Measurements from ENCODE around the gene TAAR5.
"Not testable (repeated sequence)": the region's sequence is repeated elsewhere in the genome, so short reads cannot be mapped to it uniquely, and the experiment has no call there.

Gene TAAR5

DNA sequence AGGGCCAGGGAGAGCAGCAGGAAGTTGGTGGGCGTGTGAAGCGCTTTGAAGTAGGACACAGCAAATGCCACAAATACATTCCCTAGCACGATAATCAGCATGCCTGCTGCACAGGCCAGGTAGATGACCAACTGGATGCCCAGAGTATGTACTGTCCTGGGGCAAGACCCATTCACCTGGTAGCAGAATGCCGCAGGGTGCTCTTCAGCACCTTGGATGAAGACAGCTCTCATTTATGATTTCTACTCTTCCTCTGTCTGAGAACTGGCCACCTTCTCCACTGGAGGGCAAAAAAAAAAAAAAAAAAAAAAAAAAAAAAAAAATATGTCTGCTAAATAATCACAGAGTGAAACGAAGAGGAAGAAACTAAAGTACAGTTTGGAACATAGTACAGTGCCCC lies at the start of gene TAAR5:
Gene TAAR5, minus strand, starts transcription at position 288 of the 400 bp plus-strand sequence. Its CDS starts 55 bp downstream, at position 233.
- DNase-seq (ENCODE audit: low read depth, low spot score), result no peak

DNA sequence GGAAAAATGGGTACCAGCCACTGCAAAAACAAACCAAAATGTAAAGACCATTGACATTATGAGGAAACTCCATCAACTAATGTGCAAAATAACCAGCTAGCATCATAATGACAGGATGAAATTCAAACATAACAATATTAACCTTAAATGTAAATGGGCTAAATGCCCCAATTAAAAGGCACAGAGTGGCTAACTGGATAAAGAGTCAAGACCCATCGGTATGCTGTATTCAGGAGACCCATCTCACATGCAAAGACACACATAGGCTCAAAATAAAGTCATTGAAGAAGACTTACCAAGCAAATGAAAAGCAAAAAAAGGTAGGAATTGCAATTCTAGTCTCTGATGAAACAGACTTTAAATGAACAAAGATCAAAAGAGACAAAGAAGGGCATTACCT lies 47.6 kb upstream of the TAAR5 start:
- not testable (repeated sequence) for DNase-seq (ENCODE audit: low read depth, low spot score)

GRCh38 chr6:132635906-132636305 lies 46.4 kb upstream of the TAAR5 start:
- DNase-seq (ENCODE audit: low read depth, low spot score), result not testable (repeated sequence)

DNA sequence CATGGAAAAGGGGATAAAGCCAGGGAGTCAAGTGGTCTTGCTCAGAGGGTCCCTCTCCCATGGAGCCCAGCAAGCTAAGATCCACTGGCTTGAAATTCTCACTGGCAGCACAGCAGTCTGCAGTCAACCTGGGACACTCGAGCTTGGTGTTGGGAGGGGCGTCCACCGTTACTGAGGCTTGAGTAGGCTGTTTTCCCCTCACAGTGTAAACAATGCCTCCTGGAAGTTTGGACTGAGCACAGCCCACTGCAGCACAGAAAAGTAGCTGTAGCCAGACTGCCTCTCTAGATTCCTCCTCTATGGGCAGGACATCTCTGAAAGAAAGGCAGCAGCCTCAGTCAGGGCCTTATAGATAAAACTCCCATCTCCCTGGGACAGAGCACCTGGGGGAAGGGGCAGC lies 45.7 kb upstream of the TAAR5 start:
- DNase-seq (ENCODE audit: low read depth, low spot score), result not testable (repeated sequence)

DNA sequence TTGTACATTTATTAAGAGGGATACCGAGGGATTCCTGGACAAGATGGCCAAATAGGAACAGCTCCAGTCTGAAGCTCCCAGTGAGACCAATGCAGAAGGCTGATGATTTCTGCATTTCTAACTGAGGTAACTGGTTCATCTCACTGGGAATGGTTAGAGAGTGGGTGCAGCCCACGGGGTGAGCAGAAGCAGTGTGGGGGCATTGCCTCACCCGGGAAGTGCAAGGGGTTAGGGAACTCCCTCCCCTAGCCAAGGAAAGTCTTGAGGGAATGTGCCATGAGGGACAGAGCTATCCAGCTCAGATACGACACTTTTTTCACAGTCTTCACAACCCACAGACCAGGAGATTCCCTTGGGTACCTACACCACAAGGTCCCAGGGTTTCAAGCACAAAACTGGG lies 45.3 kb upstream of the TAAR5 start:
- no peak for DNase-seq (ENCODE audit: low read depth, low spot score)

- no peak for DNase-seq (ENCODE audit: low read depth, low spot score)
These were observed 43.8 kb upstream of the TAAR5 start for GRCh38 chr6:132633362-132633761.

- DNase-seq (ENCODE audit: low read depth, low spot score), result no peak
These were observed 34.6 kb upstream of the TAAR5 start, which contains the start of gene TAAR2 for GRCh38 chr6:132624175-132624574. Gene TAAR2, minus strand, starts transcription at chr6:132624275. Its CDS starts 0 bp downstream, at chr6:132624275.

- DNase-seq (ENCODE audit: low read depth, low spot score), result no peak
These were observed 33.7 kb upstream of the TAAR5 start for GRCh38 chr6:132623106-132623845.

DNA sequence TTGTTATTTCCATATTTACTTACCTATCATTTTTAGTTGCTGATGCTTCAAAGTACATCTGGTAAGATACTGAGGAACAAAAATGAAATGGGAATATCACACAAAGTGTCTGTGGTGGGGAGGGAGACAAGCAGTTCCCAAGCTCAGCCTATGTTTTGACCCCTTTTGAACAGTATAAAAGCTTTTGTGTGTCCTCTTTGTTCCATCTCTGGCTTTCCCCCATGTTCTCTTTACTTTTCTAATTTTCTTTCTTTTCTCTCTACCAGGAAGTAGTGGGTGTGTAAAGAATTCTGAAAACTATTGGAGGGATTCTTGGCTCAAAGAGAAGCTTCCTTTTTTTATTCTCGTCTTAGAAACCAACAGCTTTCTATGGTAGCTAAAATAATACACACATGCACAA lies 27.1 kb upstream of the TAAR5 start:
- DNase-seq (ENCODE audit: low read depth, low spot score), result no peak

GRCh38 chr6:132614554-132614953 lies 25.0 kb upstream of the TAAR5 start:
- no peak for DNase-seq (ENCODE audit: low read depth, low spot score)

DNA sequence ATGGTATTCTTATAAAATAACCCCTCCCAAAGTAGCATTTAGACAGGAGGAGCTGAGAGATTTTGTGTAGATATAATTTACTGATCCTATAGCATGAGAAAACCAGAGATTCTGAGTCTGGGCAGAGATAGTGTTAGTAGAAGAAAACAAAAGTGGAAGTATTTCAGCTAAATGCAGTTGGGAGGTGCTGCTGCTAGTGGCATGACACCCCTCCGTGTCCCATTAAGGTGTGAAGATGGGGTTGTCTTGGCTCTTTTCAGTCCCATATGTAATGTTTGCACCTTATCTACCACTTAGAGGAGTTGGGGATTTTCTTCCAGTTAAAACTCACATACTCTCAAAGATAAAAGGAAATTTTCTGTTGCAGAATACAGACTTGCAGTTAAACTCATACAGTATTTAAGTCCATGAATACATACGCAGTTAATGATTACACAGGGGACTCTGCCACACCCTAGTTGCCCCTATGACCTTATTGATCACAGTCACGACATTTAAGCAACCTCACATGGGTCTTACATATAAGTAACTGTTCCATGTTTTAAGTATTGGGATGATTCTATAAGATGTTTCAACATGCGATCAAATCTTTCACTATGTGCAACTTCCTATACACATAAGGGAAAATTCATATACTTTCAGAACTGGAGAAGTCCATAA lies 23.0 kb upstream of the TAAR5 start:
- no peak for DNase-seq (ENCODE audit: low read depth, low spot score)

DNA sequence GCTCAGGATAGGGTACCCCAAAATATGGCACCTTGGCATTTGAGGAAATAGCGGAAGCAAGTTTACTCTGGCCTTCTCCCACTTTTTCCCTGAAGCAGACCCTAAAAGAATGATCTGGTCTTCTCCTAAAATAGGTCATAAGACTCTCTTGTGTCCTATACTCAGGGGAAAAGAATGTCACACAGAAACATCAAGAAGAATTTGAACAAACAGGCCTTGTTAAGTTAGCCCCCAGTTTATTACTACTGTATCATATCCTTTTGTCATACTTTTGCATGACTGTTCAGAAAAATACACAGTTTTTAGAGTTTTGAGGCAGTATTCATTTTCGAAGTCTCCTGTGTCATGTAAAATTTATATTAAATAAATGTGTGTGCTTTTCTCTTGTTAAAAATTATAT lies 22.1 kb upstream of the TAAR5 start:
- no peak for DNase-seq (ENCODE audit: low read depth, low spot score)

- no peak for DNase-seq (ENCODE audit: low read depth, low spot score)
These were observed 18.1 kb upstream of the TAAR5 start for GRCh38 chr6:132607544-132608233.

GRCh38 chr6:132604635-132605152 lies 15.2 kb upstream of the TAAR5 start:
- DNase-seq (ENCODE audit: low read depth, low spot score), result no peak

DNA sequence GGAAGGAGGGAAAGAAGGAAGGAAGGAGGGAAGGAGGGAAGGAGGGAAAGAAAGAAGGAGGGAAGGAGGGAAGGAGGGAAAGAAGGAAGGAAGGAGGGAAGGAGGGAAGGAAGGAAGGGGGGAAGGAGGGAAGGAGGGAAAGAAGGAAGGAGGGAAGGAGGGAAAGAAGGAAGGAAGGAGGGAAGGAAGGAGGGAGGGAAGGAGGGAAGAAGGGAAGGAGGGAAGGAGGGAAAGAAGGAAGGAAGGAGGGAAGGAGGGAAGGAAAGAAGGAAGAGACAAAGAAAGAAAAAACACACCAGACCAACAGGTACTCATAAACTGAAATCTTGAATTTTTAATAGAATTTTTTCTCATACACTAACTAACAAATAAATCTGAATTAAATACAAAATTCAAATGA lies 11.4 kb upstream of the TAAR5 start:
- DNase-seq (ENCODE audit: low read depth, low spot score), result not testable (repeated sequence)

GRCh38 chr6:132598473-132598872 lies 8.9 kb upstream of the TAAR5 start:
- DNase-seq (ENCODE audit: low read depth, low spot score), result no peak

- DNase-seq (ENCODE audit: low read depth, low spot score), result no peak
These were observed 6.7 kb upstream of the TAAR5 start for GRCh38 chr6:132596201-132596600.

DNA sequence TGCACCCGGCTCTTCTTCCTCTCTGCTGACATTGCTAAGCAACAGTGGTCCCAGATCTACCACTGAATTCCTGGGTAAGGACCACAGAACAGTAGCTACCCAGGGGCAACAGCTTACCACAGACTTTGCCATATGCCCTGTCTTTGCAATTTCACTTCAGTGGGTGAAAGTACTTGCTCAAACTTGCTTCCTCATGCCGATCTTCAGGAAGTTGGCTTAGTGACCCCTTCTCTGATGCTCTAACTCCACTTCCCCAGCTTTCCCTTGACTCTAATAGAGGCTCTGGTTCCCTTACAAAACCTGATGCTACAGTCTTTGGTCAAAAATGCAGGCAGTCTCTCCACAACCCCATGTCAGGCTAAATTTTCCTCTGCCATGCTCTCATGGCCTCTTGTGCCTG lies 3.3 kb upstream of the TAAR5 start:
- DNase-seq (ENCODE audit: low read depth, low spot score), result no peak

DNA sequence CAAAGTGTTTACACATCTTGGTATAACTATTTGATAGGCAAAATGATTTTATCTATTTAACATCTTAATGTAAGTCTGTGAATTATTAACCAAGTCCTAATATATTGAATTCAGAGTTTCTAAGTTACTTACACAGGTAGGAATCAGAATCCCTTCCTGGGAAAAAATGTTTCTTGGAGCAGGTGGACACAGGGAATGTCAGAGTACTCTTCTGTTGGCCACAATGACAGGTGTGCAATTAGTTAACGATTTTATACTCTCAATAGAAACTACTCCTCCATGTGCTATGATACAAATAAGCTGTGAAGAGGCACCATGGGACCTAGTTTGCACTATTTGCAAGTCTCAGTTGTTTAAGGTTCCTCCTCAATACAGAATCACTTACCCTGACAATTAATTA lies 821 bp upstream of the TAAR5 start:
- DNase-seq (ENCODE audit: low read depth, low spot score), result no peak

DNA sequence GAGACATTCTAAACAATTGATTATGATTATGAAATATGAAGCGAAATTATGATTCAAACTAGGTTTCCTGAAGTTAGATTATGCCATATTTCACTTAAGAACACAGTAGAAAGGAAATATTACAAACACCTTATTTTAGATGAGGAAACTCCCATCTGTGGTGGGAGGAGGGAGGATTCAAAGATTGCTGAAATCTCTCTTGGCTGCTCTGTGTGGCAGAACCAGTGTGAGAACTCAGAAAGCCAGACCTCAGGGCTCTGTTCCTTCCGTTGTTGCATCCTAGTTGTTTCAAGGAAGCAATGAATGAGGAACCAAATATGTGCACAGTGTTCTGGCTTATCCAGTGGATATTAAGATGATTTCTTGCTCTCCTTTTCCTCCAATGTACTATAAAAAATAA lies 2.1 kb downstream of the TAAR5 start:
- no peak for DNase-seq (ENCODE audit: low read depth, low spot score)

DNA sequence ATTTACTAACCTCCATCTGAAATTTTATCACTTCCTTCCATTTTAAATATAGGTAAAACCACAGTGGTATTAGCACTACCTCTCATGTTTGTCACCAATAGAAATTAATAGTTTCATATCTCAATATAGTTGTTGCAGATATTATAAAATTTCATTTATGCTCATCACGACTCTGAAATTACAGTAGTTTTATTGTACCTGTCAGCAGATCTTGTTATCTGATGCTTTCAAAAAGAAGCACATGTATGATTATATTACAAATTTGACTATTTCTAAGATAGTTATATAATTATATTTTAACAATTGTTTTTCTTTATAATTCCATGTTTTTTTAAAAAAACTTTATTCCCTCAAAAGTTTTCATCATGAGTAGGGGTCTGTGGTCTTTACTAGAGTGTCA lies 4.8 kb downstream of the TAAR5 start:
- DNase-seq (ENCODE audit: low read depth, low spot score), result no peak

GRCh38 chr6:132571774-132572173 lies 17.8 kb downstream of the TAAR5 start:
- DNase-seq (ENCODE audit: low read depth, low spot score), result no peak

Data from smooth muscle cell of the brain vasculature (primary cell).